Activated CD4-positive, alpha-beta memory T cell treated with anti-CD3 and anti-CD28 coated beads for 36 hours (primary cell): ENCODE results near the gene TECTB. TPM values are rescaled to one million over a fixed set of nuclear protein-coding genes. Genes with fewer than 3 reads are reported as not detected.

ENCODE experiments used
- CTCF ChIA-PET: fragments of 350-600 bp; sonication (Branson Sonifier 250); formaldehyde crosslinking; loops from one replicate; lab custom pipeline; 2021; ENCODE audit warnings: antibody characterized with exemption, inconsistent platforms; lab: Charles Lee
- POLR2A ChIA-PET: fragments of 350-600 bp; sonication (Branson Sonifier 250); formaldehyde crosslinking; loops from one replicate; lab custom pipeline; 2021; ENCODE audit warnings: antibody characterized with exemption; lab: Charles Lee
- DNase-seq: peaks from one replicate; pipeline ENCODE4 v3.0.0-alpha.2; 2020
- H3K27ac Mint-ChIP-seq: one replicate; pipeline ENCODE4 v1.8.0; 2021; ENCODE audit warnings: mixed read lengths
- H3K27me3 Mint-ChIP-seq: one replicate; pipeline ENCODE4 v1.8.0; 2021; ENCODE audit warnings: mixed read lengths
- H3K36me3 Mint-ChIP-seq: one replicate; pipeline ENCODE4 v1.8.0; 2021; ENCODE audit warnings: mixed read lengths
- H3K4me1 Mint-ChIP-seq: one replicate; pipeline ENCODE4 v1.8.0; 2021; ENCODE audit warnings: low read depth, mixed read lengths
- H3K4me3 Mint-ChIP-seq: one replicate; pipeline ENCODE4 v1.8.0; 2021; ENCODE audit warnings: mild to moderate bottlenecking, mixed read lengths
- H3K9me3 Mint-ChIP-seq: one replicate; pipeline ENCODE4 v1.8.0; 2021; ENCODE audit warnings: mixed read lengths
- intact Hi-C: fragments of 100-400 bp; cut with micrococcal nuclease; formaldehyde crosslinking; loops from one replicate; pipeline ENCODE4 v1.15.1; 2023
- total RNA-seq, 2 experiments: library from RNA; stranded (reverse); gene quantifications; one replicate each; pipeline ENCODE4 v1.2.3, GENCODE V29; 2021

TECTB gene
- total RNA-seq, 2 experiments from 2014 or later, result not detected

GRCh38 chr10:112340601-112341000, 57.4 kb downstream of the TECTB start:
- H3K27ac Mint-ChIP-seq, result no peak overlapping the region
- peaks cover 6% of the 10 kb centered on the region for H3K27me3 Mint-ChIP-seq
- H3K4me1 Mint-ChIP-seq, result peaks cover 3% of the 10 kb centered on the region
- CTCF ChIA-PET, result no interaction called here
- DNase-seq, result no peak
- no peaks in the 10 kb centered on the region for H3K36me3 Mint-ChIP-seq
- no peak overlapping the region for H3K4me3 Mint-ChIP-seq
- intact Hi-C loops, result no loop called here
- no peaks in the 10 kb centered on the region for H3K9me3 Mint-ChIP-seq
- POLR2A ChIA-PET, result no interaction called here

- Mint-ChIP-seq H3K27ac (no peak overlapping the region), H3K4me3 (no peak overlapping the region), H3K9me3 (no peaks in the 10 kb centered on the region), H3K36me3 (no peaks in the 10 kb centered on the region), H3K27me3 (no peaks in the 10 kb centered on the region), H3K4me1 (no peaks in the 10 kb centered on the region)
- CTCF ChIA-PET, result interaction anchor here (0.7 kb wide), 1 partner anchor 12 kb away, joined by 3 read pairs; no protein-coding TSS in a partner anchor
- POLR2A ChIA-PET, result no interaction called here
- intact Hi-C loops, result no loop called here
- no peak for DNase-seq
Measured at GRCh38 chr10:112343056-112343806, 60.0 kb downstream of the TECTB start.

- no peak overlapping the region for H3K4me3 Mint-ChIP-seq
- H3K36me3 Mint-ChIP-seq, result no peaks in the 10 kb centered on the region
- no peaks in the 10 kb centered on the region for H3K27me3 Mint-ChIP-seq
- no peak overlapping the region for H3K27ac Mint-ChIP-seq
- H3K9me3 Mint-ChIP-seq, result no peaks in the 10 kb centered on the region
- intact Hi-C loops, result no loop called here
- ChIA-PET POLR2A (no interaction called here), CTCF (no interaction called here)
- H3K4me1 Mint-ChIP-seq, result no peaks in the 10 kb centered on the region
- DNase-seq, result no peak
Measured at GRCh38 chr10:112344261-112344660, 61.1 kb downstream of the TECTB start.

GRCh38 chr10:112345202-112345601, 62.0 kb downstream of the TECTB start:
- no peaks in the 10 kb centered on the region for H3K27me3 Mint-ChIP-seq
- no peak overlapping the region for H3K4me3 Mint-ChIP-seq
- H3K9me3 Mint-ChIP-seq, result no peaks in the 10 kb centered on the region
- no peak overlapping the region for H3K27ac Mint-ChIP-seq
- CTCF ChIA-PET, result no interaction called here
- POLR2A ChIA-PET, result no interaction called here
- intact Hi-C loops, result no loop called here
- H3K4me1 Mint-ChIP-seq, result no peaks in the 10 kb centered on the region
- H3K36me3 Mint-ChIP-seq, result no peaks in the 10 kb centered on the region
- DNase-seq, result no peak

- ChIA-PET CTCF (no interaction called here), POLR2A (no interaction called here)
- no peaks in the 10 kb centered on the region for H3K4me1 Mint-ChIP-seq
Measured at GRCh38 chr10:112345743-112346142, 62.5 kb downstream of the TECTB start.

GRCh38 chr10:112346774-112347173, 63.6 kb downstream of the TECTB start:
- ChIA-PET POLR2A (no interaction called here), CTCF (no interaction called here)
- Mint-ChIP-seq H3K27me3 (no peaks in the 10 kb centered on the region), H3K9me3 (no peaks in the 10 kb centered on the region), H3K4me1 (no peaks in the 10 kb centered on the region), H3K4me3 (no peak overlapping the region), H3K36me3 (no peaks in the 10 kb centered on the region), H3K27ac (no peak overlapping the region)
- intact Hi-C loops, result no loop called here
- no peak for DNase-seq

More at GRCh38 chr10:112345743-112346142, 62.5 kb downstream of the TECTB start:
- Mint-ChIP-seq H3K36me3 (no peaks in the 10 kb centered on the region), H3K4me3 (no peak overlapping the region), H3K27ac (no peak overlapping the region), H3K27me3 (no peaks in the 10 kb centered on the region), H3K9me3 (no peaks in the 10 kb centered on the region)
- no peak for DNase-seq
- intact Hi-C loops, result no loop called here

GRCh38 chr10:112347709-112348671, 64.8 kb downstream of the TECTB start:
- DNase-seq, result no peak
- Mint-ChIP-seq H3K9me3 (no peaks in the 10 kb centered on the region), H3K27me3 (no peaks in the 10 kb centered on the region), H3K36me3 (no peaks in the 10 kb centered on the region), H3K4me1 (no peaks in the 10 kb centered on the region), H3K4me3 (no peak overlapping the region), H3K27ac (no peak overlapping the region)
- ChIA-PET POLR2A (no interaction called here), CTCF (interaction anchor here (0.6 kb wide), 1 partner anchor 16 kb away, joined by 3 read pairs; no protein-coding TSS in a partner anchor)
- intact Hi-C loops, result no loop called here

GRCh38 chr10:112348759-112349158, 65.6 kb downstream of the TECTB start:
- intact Hi-C loops, result no loop called here
- ChIA-PET POLR2A (no interaction called here), CTCF (interaction anchor here (1.0 kb wide), 1 partner anchor 40 kb away, joined by 3 read pairs; no protein-coding TSS in a partner anchor)
- Mint-ChIP-seq H3K36me3 (no peaks in the 10 kb centered on the region), H3K27ac (no peak overlapping the region), H3K4me1 (no peaks in the 10 kb centered on the region), H3K9me3 (no peaks in the 10 kb centered on the region), H3K27me3 (no peaks in the 10 kb centered on the region), H3K4me3 (no peak overlapping the region)
- DNase-seq, result no peak

- CTCF ChIA-PET, result interaction anchor here (1.0 to 1.4 kb wide), 3 partner anchors 25 to 122 kb away, joined by 3 to 4 read pairs (median 3); no protein-coding TSS in a partner anchor
- H3K4me1 Mint-ChIP-seq, result no peaks in the 10 kb centered on the region
Measured at GRCh38 chr10:112349521-112350085, 66.4 kb downstream of the TECTB start.

GRCh38 chr10:112351146-112351545, 67.9 kb downstream of the TECTB start:
- Mint-ChIP-seq H3K27me3 (no peaks in the 10 kb centered on the region), H3K4me1 (no peaks in the 10 kb centered on the region), H3K9me3 (no peaks in the 10 kb centered on the region), H3K27ac (no peak overlapping the region), H3K36me3 (no peaks in the 10 kb centered on the region), H3K4me3 (no peak overlapping the region)
- intact Hi-C loops, result no loop called here
- POLR2A ChIA-PET, result no interaction called here
- CTCF ChIA-PET, result interaction anchor here (1.4 to 1.8 kb wide), 2 partner anchors 24 to 83 kb away, joined by 3 to 7 read pairs; no protein-coding TSS in a partner anchor
- DNase-seq, result no peak

More at GRCh38 chr10:112349521-112350085, 66.4 kb downstream of the TECTB start:
- no peak for DNase-seq
- POLR2A ChIA-PET, result no interaction called here
- no peaks in the 10 kb centered on the region for H3K9me3 Mint-ChIP-seq
- H3K27ac Mint-ChIP-seq, result no peak overlapping the region
- H3K36me3 Mint-ChIP-seq, result no peaks in the 10 kb centered on the region
- H3K4me3 Mint-ChIP-seq, result no peak overlapping the region
- intact Hi-C loops, result no loop called here
- no peaks in the 10 kb centered on the region for H3K27me3 Mint-ChIP-seq

GRCh38 chr10:112352044-112352443, 68.8 kb downstream of the TECTB start:
- no peaks in the 10 kb centered on the region for H3K9me3 Mint-ChIP-seq
- H3K4me3 Mint-ChIP-seq, result no peak overlapping the region
- no peak overlapping the region for H3K27ac Mint-ChIP-seq
- ChIA-PET POLR2A (no interaction called here), CTCF (interaction anchor here (1.8 kb wide), 1 partner anchor 83 kb away, joined by 7 read pairs; no protein-coding TSS in a partner anchor)
- intact Hi-C loops, result no loop called here
- no peaks in the 10 kb centered on the region for H3K4me1 Mint-ChIP-seq
- DNase-seq, result no peak
- no peaks in the 10 kb centered on the region for H3K27me3 Mint-ChIP-seq
- H3K36me3 Mint-ChIP-seq, result no peaks in the 10 kb centered on the region

GRCh38 chr10:112353046-112353445, 69.8 kb downstream of the TECTB start:
- Mint-ChIP-seq H3K27me3 (no peaks in the 10 kb centered on the region), H3K9me3 (no peaks in the 10 kb centered on the region), H3K4me1 (no peaks in the 10 kb centered on the region), H3K4me3 (no peak overlapping the region), H3K36me3 (no peaks in the 10 kb centered on the region), H3K27ac (no peak overlapping the region)
- intact Hi-C loops, result no loop called here
- DNase-seq, result no peak
- POLR2A ChIA-PET, result no interaction called here
- CTCF ChIA-PET, result no interaction called here
